Activated CD8-positive, alpha-beta memory T cell treated with anti-CD3 and anti-CD28 coated beads, Interleukin-2, amount 10 ng/mL, durations not matched to agents 7 days and 5 days (primary cell): ENCODE data around the gene PLPP4. TPM values are rescaled to one million over a fixed set of nuclear protein-coding genes. Genes with fewer than 3 reads are reported as not detected.

ENCODE experiments used
- ATAC-seq: fragments of 150-1000 bp; cut with Tn5 transposase; one replicate; pipeline ENCODE4 v1.10.0; 2021; ENCODE audit warnings: moderate library complexity
- CTCF ChIA-PET: fragments of 350-600 bp; sonication (Branson Sonifier 250); formaldehyde crosslinking; loops from one replicate; lab custom pipeline; 2021; ENCODE audit warnings: antibody characterized with exemption; lab: Charles Lee
- DNase-seq: peaks from one replicate; pipeline ENCODE4 v3.0.0-alpha.2; 2020
- H3K27ac Mint-ChIP-seq: one replicate; pipeline ENCODE4 v1.8.0; 2021; ENCODE audit warnings: mild to moderate bottlenecking, mixed read lengths
- H3K27me3 Mint-ChIP-seq: one replicate; pipeline ENCODE4 v1.8.0; 2021; ENCODE audit warnings: mixed read lengths
- H3K36me3 Mint-ChIP-seq: one replicate; pipeline ENCODE4 v1.8.0; 2021; ENCODE audit warnings: mild to moderate bottlenecking, mixed read lengths
- H3K4me1 Mint-ChIP-seq: one replicate; pipeline ENCODE4 v1.8.0; 2021; ENCODE audit warnings: mixed read lengths
- H3K4me3 Mint-ChIP-seq: one replicate; pipeline ENCODE4 v1.8.0; 2021; ENCODE audit warnings: mild to moderate bottlenecking, moderate library complexity, mixed read lengths
- H3K9me3 Mint-ChIP-seq: one replicate; pipeline ENCODE4 v1.8.0; 2022; ENCODE audit warnings: low read depth, mixed read lengths
- total RNA-seq, 2 experiments: library from RNA; stranded (reverse); gene quantifications; one replicate each; pipeline ENCODE4 v1.2.3, GENCODE V29; 2021

PLPP4 gene
- total RNA-seq, 2 experiments from 2014 or later = not detected

GRCh38 chr10:120607710-120608703 lies 151.0 kb downstream of the PLPP4 start:
- Mint-ChIP-seq H3K27me3 (no peaks in the 10 kb centered on the region), H3K9me3 (no peaks in the 10 kb centered on the region), H3K4me1 (no peaks in the 10 kb centered on the region), H3K27ac (no peak overlapping the region), H3K4me3 (no peak overlapping the region), H3K36me3 (no peaks in the 10 kb centered on the region)
- no peak for ATAC-seq
- DNase-seq = no peak
- CTCF ChIA-PET = no interaction called here

DNA sequence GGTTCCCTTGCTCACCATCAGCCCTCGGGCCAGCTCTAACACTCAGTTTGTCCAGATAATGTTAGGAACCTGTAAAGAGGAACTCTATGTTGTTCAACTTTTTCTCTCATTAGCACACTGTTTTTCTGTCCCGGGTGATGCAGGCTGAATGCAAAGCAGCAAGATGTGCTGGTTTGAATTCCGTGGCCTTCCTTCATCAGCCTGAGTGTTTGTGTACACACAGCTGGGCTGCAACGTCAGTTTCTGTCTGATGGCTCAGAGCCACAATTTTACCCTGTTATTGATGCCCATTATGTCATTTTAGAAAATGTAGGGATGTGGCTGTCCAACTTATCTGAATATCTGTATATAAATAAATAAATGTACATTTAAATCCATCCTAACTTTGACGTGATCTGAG lies 152.0 kb downstream of the PLPP4 start:
- Mint-ChIP-seq H3K27me3 (no peaks in the 10 kb centered on the region), H3K4me1 (no peaks in the 10 kb centered on the region), H3K4me3 (no peak overlapping the region), H3K9me3 (no peaks in the 10 kb centered on the region), H3K27ac (no peak overlapping the region), H3K36me3 (no peaks in the 10 kb centered on the region)
- CTCF ChIA-PET = no interaction called here
- DNase-seq (no peak), ATAC-seq (no peak)

DNA sequence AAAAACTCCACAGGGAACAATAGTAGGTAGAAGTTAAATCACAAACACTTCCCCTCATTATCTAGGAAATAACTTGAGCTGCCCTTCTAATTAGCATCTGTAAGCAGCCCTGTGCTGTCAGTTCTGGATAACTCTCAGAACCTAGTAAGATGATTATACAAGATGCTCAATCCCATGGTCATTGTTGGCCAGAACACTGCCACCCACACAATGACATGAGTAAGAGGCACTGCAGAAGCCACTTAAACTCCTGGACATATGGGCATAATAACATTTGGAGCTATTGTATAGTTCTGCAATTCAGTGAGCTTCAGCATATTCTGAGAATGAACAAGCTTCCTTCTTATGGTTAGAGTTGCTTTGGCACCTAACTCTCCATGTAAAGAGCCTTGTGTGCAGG lies 153.8 kb downstream of the PLPP4 start:
- no peaks in the 10 kb centered on the region for H3K9me3 Mint-ChIP-seq
- CTCF ChIA-PET = no interaction called here
- no peaks in the 10 kb centered on the region for H3K4me1 Mint-ChIP-seq
- no peak for ATAC-seq
- DNase-seq = no peak
- H3K4me3 Mint-ChIP-seq = no peak overlapping the region
- H3K27ac Mint-ChIP-seq = no peak overlapping the region
- H3K36me3 Mint-ChIP-seq = no peaks in the 10 kb centered on the region
- no peaks in the 10 kb centered on the region for H3K27me3 Mint-ChIP-seq

DNA sequence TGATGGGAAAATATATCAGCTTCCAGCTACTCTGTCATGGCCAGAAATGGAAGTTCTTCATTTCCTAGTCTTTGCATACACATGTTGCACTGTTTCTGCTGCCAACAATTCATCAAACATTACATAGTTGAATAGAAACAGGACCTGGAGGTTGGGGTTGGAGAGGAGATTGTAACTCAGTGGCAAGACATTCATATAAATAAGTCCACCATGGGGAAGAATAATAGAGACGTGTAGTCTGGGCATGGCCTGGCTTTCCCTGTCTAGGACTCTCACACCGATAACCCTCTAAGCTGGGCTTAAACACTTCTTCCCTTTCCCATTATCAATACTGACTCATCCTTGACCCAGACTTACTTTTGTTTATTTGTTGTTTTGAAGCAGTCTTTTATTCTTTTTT lies 155.7 kb downstream of the PLPP4 start:
- H3K9me3 Mint-ChIP-seq = no peaks in the 10 kb centered on the region
- no peaks in the 10 kb centered on the region for H3K27me3 Mint-ChIP-seq
- H3K27ac Mint-ChIP-seq = no peak overlapping the region
- ATAC-seq = no peak
- no peaks in the 10 kb centered on the region for H3K36me3 Mint-ChIP-seq
- no peaks in the 10 kb centered on the region for H3K4me1 Mint-ChIP-seq
- CTCF ChIA-PET = no interaction called here
- H3K4me3 Mint-ChIP-seq = no peak overlapping the region
- no peak for DNase-seq

GRCh38 chr10:120613180-120613579 lies 156.2 kb downstream of the PLPP4 start:
- Mint-ChIP-seq H3K36me3 (no peaks in the 10 kb centered on the region), H3K27me3 (no peaks in the 10 kb centered on the region), H3K4me3 (no peak overlapping the region), H3K9me3 (no peaks in the 10 kb centered on the region), H3K27ac (no peak overlapping the region), H3K4me1 (no peaks in the 10 kb centered on the region)
- DNase-seq (no peak), ATAC-seq (no peak)
- CTCF ChIA-PET = no interaction called here

- Mint-ChIP-seq H3K36me3 (no peaks in the 10 kb centered on the region), H3K4me3 (no peak overlapping the region), H3K27ac (no peak overlapping the region), H3K27me3 (no peaks in the 10 kb centered on the region), H3K9me3 (no peaks in the 10 kb centered on the region), H3K4me1 (no peaks in the 10 kb centered on the region)
- ATAC-seq (no peak), DNase-seq (no peak)
- CTCF ChIA-PET = no interaction called here
Observed at GRCh38 chr10:120614680-120615079, 157.7 kb downstream of the PLPP4 start.

DNA sequence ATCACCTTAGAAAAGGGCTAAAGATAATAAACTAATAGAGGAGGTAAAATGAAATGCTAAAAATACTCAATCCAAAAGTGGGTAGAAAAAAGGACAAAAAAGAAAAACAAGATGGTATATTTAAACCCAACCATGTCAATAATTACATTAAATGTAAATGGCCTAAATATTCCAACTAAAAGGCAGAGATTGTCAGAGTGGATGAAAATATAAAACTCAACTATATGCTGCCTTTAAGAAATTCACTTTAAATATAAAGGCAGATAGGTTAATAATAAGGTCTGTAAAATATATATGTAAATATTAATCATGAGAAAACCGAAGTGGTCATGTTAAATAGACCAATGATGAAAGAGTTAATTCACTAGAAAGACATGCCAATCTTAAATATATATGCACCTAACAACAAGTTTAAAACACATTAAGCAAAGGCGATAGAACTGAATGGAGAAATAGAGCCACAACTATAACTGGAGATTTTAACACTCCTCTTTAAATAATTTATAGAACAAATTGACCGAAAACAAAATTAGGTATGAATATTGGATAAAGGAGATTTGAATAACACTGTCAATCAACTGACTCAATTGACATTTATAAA lies 159.4 kb downstream of the PLPP4 start:
- DNase-seq (no peak), ATAC-seq (no peak)
- Mint-ChIP-seq H3K9me3 (no peaks in the 10 kb centered on the region), H3K27me3 (no peaks in the 10 kb centered on the region), H3K27ac (no peak overlapping the region), H3K4me3 (no peak overlapping the region), H3K4me1 (no peaks in the 10 kb centered on the region), H3K36me3 (no peaks in the 10 kb centered on the region)
- CTCF ChIA-PET = no interaction called here

DNA sequence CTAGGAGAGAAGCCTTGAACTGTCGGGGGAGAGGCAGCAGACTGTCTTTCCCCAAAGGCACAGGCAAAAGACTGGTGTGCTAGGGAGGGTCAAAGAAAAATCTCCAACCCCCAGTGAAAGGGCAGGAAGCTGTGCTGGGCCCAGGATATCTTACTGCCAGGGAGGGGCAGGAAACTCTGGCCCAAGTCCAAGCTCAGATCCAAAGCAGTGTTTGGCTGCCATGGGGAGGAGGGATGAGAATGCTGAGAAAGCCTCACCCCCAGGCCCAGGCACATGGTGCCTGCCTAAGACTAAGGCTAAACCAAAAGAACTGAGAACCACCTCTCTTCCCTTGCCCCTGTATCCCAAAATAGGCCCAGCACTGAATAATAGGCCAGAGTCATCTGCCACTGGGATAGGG lies 171.2 kb downstream of the PLPP4 start:
- no peaks in the 10 kb centered on the region for H3K4me1 Mint-ChIP-seq
- no peak overlapping the region for H3K4me3 Mint-ChIP-seq
- H3K27ac Mint-ChIP-seq = no peak overlapping the region
- H3K9me3 Mint-ChIP-seq = no peaks in the 10 kb centered on the region
- no peaks in the 10 kb centered on the region for H3K36me3 Mint-ChIP-seq
- CTCF ChIA-PET = no interaction called here
- DNase-seq (no peak), ATAC-seq (no peak)
- H3K27me3 Mint-ChIP-seq = no peaks in the 10 kb centered on the region

DNA sequence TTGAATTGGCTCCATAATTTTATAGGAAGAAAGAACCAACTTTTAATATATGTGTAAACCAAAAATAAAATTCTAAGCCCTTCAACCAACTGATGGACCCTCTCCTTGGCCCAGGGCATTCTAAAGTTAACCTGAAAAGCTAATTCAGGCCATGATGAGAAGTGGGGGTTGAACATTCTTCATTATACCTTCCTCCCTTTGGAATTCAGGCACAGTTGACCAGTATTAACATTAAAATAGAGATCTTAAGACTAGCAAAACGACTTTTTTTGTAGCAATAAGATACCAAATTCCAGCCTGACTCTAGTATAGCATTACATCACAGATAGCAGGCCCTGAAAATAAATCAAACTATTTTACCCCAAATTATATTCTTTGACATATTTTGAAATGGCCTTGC lies 173.2 kb downstream of the PLPP4 start:
- DNase-seq (no peak), ATAC-seq (no peak)
- H3K4me3 Mint-ChIP-seq = no peak overlapping the region
- CTCF ChIA-PET = no interaction called here
- no peak overlapping the region for H3K27ac Mint-ChIP-seq
- H3K4me1 Mint-ChIP-seq = no peaks in the 10 kb centered on the region
- no peaks in the 10 kb centered on the region for H3K9me3 Mint-ChIP-seq
- H3K36me3 Mint-ChIP-seq = no peaks in the 10 kb centered on the region
- H3K27me3 Mint-ChIP-seq = no peaks in the 10 kb centered on the region

GRCh38 chr10:120632047-120632446 lies 175.0 kb downstream of the PLPP4 start:
- H3K9me3 Mint-ChIP-seq = no peaks in the 10 kb centered on the region
- H3K4me1 Mint-ChIP-seq = no peaks in the 10 kb centered on the region
- ATAC-seq = no peak
- no peaks in the 10 kb centered on the region for H3K27me3 Mint-ChIP-seq
- CTCF ChIA-PET = no interaction called here
- no peak overlapping the region for H3K4me3 Mint-ChIP-seq
- H3K36me3 Mint-ChIP-seq = no peaks in the 10 kb centered on the region
- no peak for DNase-seq
- H3K27ac Mint-ChIP-seq = no peak overlapping the region

GRCh38 chr10:120632942-120633341 lies 175.9 kb downstream of the PLPP4 start:
- CTCF ChIA-PET = no interaction called here
- Mint-ChIP-seq H3K4me3 (no peak overlapping the region), H3K27ac (no peak overlapping the region), H3K27me3 (no peaks in the 10 kb centered on the region), H3K9me3 (no peaks in the 10 kb centered on the region), H3K36me3 (no peaks in the 10 kb centered on the region), H3K4me1 (no peaks in the 10 kb centered on the region)
- ATAC-seq = no peak
- DNase-seq = no peak

GRCh38 chr10:120634659-120635058 lies 177.6 kb downstream of the PLPP4 start:
- CTCF ChIA-PET = no interaction called here
- no peaks in the 10 kb centered on the region for H3K4me1 Mint-ChIP-seq
- no peak for ATAC-seq
- H3K9me3 Mint-ChIP-seq = no peaks in the 10 kb centered on the region
- H3K4me3 Mint-ChIP-seq = no peak overlapping the region
- DNase-seq = no peak
- H3K36me3 Mint-ChIP-seq = no peaks in the 10 kb centered on the region
- no peak overlapping the region for H3K27ac Mint-ChIP-seq
- no peaks in the 10 kb centered on the region for H3K27me3 Mint-ChIP-seq
